H1 (cell line): ENCODE results near the gene GPR17. TPM values are rescaled to one million over a fixed set of nuclear protein-coding genes. Genes with fewer than 3 reads are reported as not detected.
A peak's percentile ranks its signal among the peaks of the same experiment; 100 is the strongest.

Source experiments
- ATF2 ChIP-seq: IDR thresholded peaks from 2 replicates; pipeline ENCODE4 v1.6.1; 2012; ENCODE audit warnings: low read length, inconsistent platforms
- ATF3 ChIP-seq: IDR thresholded peaks from 2 replicates; pipeline ENCODE4 v1.6.1; 2011; ENCODE audit warnings: low read depth, mild to moderate bottlenecking, low read length; ENCODE audit not compliant: insufficient read depth
- BCL11A ChIP-seq, 2 experiments: IDR thresholded peaks; one replicate each; pipeline ENCODE4 v1.6.1; 2011; ENCODE audit warnings: low read depth in 2 of 2, low read length in 2 of 2, mild to moderate bottlenecking in 2 of 2
- CBX8 ChIP-seq: fragments of 300-800, 300-1000 bp; sonication (generic); IDR thresholded peaks from 2 replicates; pipeline ENCODE4 v1.7.1; 2016; ENCODE audit warnings: low read depth, low read length, borderline replicate concordance
- GABPA ChIP-seq: IDR thresholded peaks from 2 replicates; pipeline ENCODE4 v1.6.1; 2011; ENCODE audit warnings: mild to moderate bottlenecking, low read length, moderate library complexity, borderline replicate concordance; ENCODE audit not compliant: insufficient read depth
- HDAC2 ChIP-seq, 2 experiments: fragments of 300-600 bp in 1 of 2; sonication (generic) in 1 of 2; IDR thresholded peaks; 2 replicates each; pipeline ENCODE4 v1.6.1; 2011 to 2012; ENCODE audit warnings: low read depth in 2 of 2, low read length in 2 of 2, mild to moderate bottlenecking in 2 of 2, moderate library complexity in 2 of 2, borderline replicate concordance in 1 of 2, inconsistent platforms in 1 of 2
- HDAC6 ChIP-seq: IDR thresholded peaks from one replicate; pipeline ENCODE4 v1.7.1; 2012; ENCODE audit warnings: low read depth, mild to moderate bottlenecking, inconsistent platforms, low read length, moderate library complexity
- JUND ChIP-seq: IDR thresholded peaks from 2 replicates; pipeline ENCODE4 v1.6.1; 2011; ENCODE audit warnings: mild to moderate bottlenecking, improper control_type of control experiment, low read length
- MAFK ChIP-seq: IDR thresholded peaks from 2 replicates; pipeline ENCODE4 v1.6.1; 2012; ENCODE audit warnings: low read depth, mild to moderate bottlenecking, improper control_type of control experiment, low read length
- MAX ChIP-seq: IDR thresholded peaks from 2 replicates; pipeline ENCODE4 v1.6.1; 2012; ENCODE audit warnings: inconsistent platforms
- NANOG ChIP-seq: IDR thresholded peaks from 2 replicates; pipeline ENCODE4 v1.6.1; 2011; ENCODE audit warnings: low read length, low read depth, mild to moderate bottlenecking, inconsistent platforms; ENCODE audit not compliant: insufficient read depth, poor library complexity, severe bottlenecking
- NRF1 ChIP-seq: IDR thresholded peaks from 2 replicates; pipeline ENCODE4 v1.6.1; 2011; ENCODE audit warnings: mild to moderate bottlenecking, low read depth, low read length, improper control_type of control experiment
- PHF8 ChIP-seq: fragments of 200-600 bp; sonication (generic); conservative IDR thresholded peaks from 2 replicates; pipeline ENCODE4 v1.7.1; 2012; ENCODE audit warnings: low read depth, mild to moderate bottlenecking, inconsistent platforms, low read length, moderate library complexity
- POU5F1 ChIP-seq: IDR thresholded peaks from 2 replicates; pipeline ENCODE4 v1.6.1; 2011; ENCODE audit warnings: low read depth, mild to moderate bottlenecking, low read length, moderate library complexity
- RAD21 ChIP-seq, 2 experiments: IDR thresholded peaks in 1 of 2; conservative IDR thresholded peaks in 1 of 2; 2 replicates each; pipeline ENCODE4 v1.6.1; 2011; ENCODE audit warnings: low read depth in 2 of 2, low read length in 2 of 2, improper control_type of control experiment in 1 of 2, inconsistent platforms in 1 of 2, mild to moderate bottlenecking in 1 of 2, moderate library complexity in 1 of 2
- TCF12 ChIP-seq: IDR thresholded peaks from 2 replicates; pipeline ENCODE4 v1.6.1; 2011; ENCODE audit warnings: low read depth, mild to moderate bottlenecking, low read length
- USF2 ChIP-seq: IDR thresholded peaks from 2 replicates; pipeline ENCODE4 v1.6.1; 2011; ENCODE audit warnings: low read length, improper control_type of control experiment
- ZNF274 ChIP-seq: IDR thresholded peaks from 2 replicates; pipeline ENCODE4 v1.7.0; 2012; ENCODE audit warnings: low read length, borderline replicate concordance; ENCODE audit errors: extremely low read depth
- polyA plus RNA-seq, 7 experiments: library from polyadenylated mRNA; depleted of rRNA in 3 of 7; stranded (reverse) in 5 of 7; unstranded in 2 of 7; fragments of >200 nt in 5 of 7; fragments of 200-250 nt in 2 of 7; gene quantifications; 1 replicate in 5 of 7; 2 replicates in 1 of 7; 4 replicates in 1 of 7; pipeline versions ENCODE4 v1.2.1 to v1.2.3, GENCODE V29; 2011 to 2013; ENCODE audit warnings: missing spikeins in 2 of 7, mixed read lengths in 2 of 7
- total RNA-seq: library from RNA; stranded (reverse); fragmentation: NEBNext Ultra II Directional; extraction: Animal tissue kit (Norgen Biotek cat#: 25700); gene quantifications from 2 replicates; pipeline ENCODE4 v1.2.1, GENCODE V29; 2021

GPR17 gene
- total and polyA plus RNA-seq, 2 of the 8 experiments (the other 6 are each of a cell fraction or from before 2014, with no cell fraction given) = 0.03 TPM; not detected in 1

GRCh38 chr2:127701651-127702394, 55.9 kb downstream of the GPR17 start (continued):
- TF ChIP-seq TCF12 = no peak
- 0 out of 2 replicates have a peak, but pooled peaks have one; percentile 20 for TF ChIP-seq NRF1
- no peak for TF ChIP-seq JUND
- TF ChIP-seq POU5F1 = no peak
- no peak for TF ChIP-seq ATF3
- no peak for TF ChIP-seq BCL11A (IDR thresholded peaks at IDR 0.05; ENCODE audit: low read depth in 2 of 2, low read length in 2 of 2)
- TF ChIP-seq NANOG = no peak
- TF ChIP-seq GABPA = peak; percentile 73; the same call in 1 of the 2 replicates
- peak in 1 of 2 experiments; percentile 78; a peak in 1 of 4 replicates for TF ChIP-seq HDAC2 (IDR thresholded peaks at IDR 0.05; ENCODE audit: borderline replicate concordance in 1 of 2, low read depth in 2 of 2, low read length in 2 of 2)
- TF ChIP-seq USF2 = no peak
- no peak for TF ChIP-seq CBX8
- no peak for TF ChIP-seq MAFK
- no peak for TF ChIP-seq HDAC6
- TF ChIP-seq PHF8 = peak; percentile 40; the same call in 1 of the 2 replicates
- TF ChIP-seq RAD21 (IDR thresholded peaks at IDR 0.05 in 1 of 2, conservative IDR thresholded peaks at IDR 0.05 in 1 of 2; ENCODE audit: low read depth in 2 of 2, low read length in 2 of 2) = peak; percentile 28 to 35; a peak in 2 of 4 replicates
- TF ChIP-seq ATF2 = no peak
- TF ChIP-seq MAX = peak; percentile 77; the same call in 1 of the 2 replicates
- no peak for TF ChIP-seq ZNF274
